Activated T-cell treated with anti-CD3 and anti-CD28 coated beads, Interleukin-2, amount 50 U/mL, for 72 hours (primary cell): Measurements from ENCODE around the gene SPATA1. TPM values are rescaled to one million over a fixed set of nuclear protein-coding genes. Genes with fewer than 3 reads are reported as not detected.
"Not testable (repeated sequence)": the region's sequence is repeated elsewhere in the genome, so short reads cannot be mapped to it uniquely, and the experiment has no call there.

Source experiments
- ATAC-seq, 2 donors: fragments of 150-1000 bp; cut with Tn5 transposase; replicated peaks in 1 of 2; 2 replicates each; pipeline ENCODE4 v1.10.0; 2021; ENCODE audit warnings: moderate library complexity in 2 of 2, mild to moderate bottlenecking in 1 of 2
- DNase-seq, 2 donors: peaks; one replicate each; pipeline ENCODE4 v3.0.0; 2021 to 2022; ENCODE audit warnings: mixed read lengths in 1 of 2
- H3K27ac Mint-ChIP-seq: one replicate; pipeline ENCODE4 v1.8.0; 2022; ENCODE audit warnings: mild to moderate bottlenecking, moderate library complexity, mixed read lengths
- H3K27me3 Mint-ChIP-seq: one replicate; pipeline ENCODE4 v1.8.0; 2022; ENCODE audit warnings: low read depth, mixed read lengths
- H3K36me3 Mint-ChIP-seq, 2 donors: one replicate each; pipeline ENCODE4 v1.8.0; 2022; ENCODE audit warnings: mixed read lengths in 2 of 2, mild to moderate bottlenecking in 1 of 2; ENCODE audit not compliant: insufficient read depth in 2 of 2
- H3K4me1 Mint-ChIP-seq: one replicate; pipeline ENCODE4 v1.8.0; 2022; ENCODE audit warnings: low read depth, mixed read lengths
- H3K4me3 Mint-ChIP-seq, 2 donors: one replicate each; pipeline ENCODE4 v1.8.0; 2022; ENCODE audit warnings: mild to moderate bottlenecking in 2 of 2, mixed read lengths in 2 of 2, moderate library complexity in 2 of 2
- H3K9me3 Mint-ChIP-seq, 2 donors: one replicate each; pipeline ENCODE4 v1.8.0; 2022; ENCODE audit warnings: mixed read lengths in 2 of 2
- total RNA-seq, 2 donors: library from RNA; stranded (reverse); gene quantifications; one replicate each; pipeline ENCODE4 v1.2.3, GENCODE V29; 2022

Gene SPATA1
- total RNA-seq, 2 donors from 2014 or later, result 2.3 to 2.9 TPM

- Mint-ChIP-seq H3K4me3 (no peak overlapping the region), H3K4me1 (no peaks in the 10 kb centered on the region), H3K36me3 (no peaks in the 10 kb centered on the region), H3K27ac (no peak overlapping the region), H3K27me3 (peaks cover 13% of the 10 kb centered on the region), H3K9me3 (peaks cover 0 to 2% of the 10 kb centered on the region in 2 donors)
- ATAC-seq (no peak), DNase-seq (no peak)
Measured at GRCh38 chr1:84582802-84583587, 76.8 kb downstream of the SPATA1 start.

- Mint-ChIP-seq H3K27ac (no peak overlapping the region), H3K27me3 (peaks cover 13% of the 10 kb centered on the region), H3K4me1 (no peaks in the 10 kb centered on the region), H3K9me3 (peaks cover 0 to 2% of the 10 kb centered on the region in 2 donors), H3K4me3 (no peak overlapping the region), H3K36me3 (no peaks in the 10 kb centered on the region)
- ATAC-seq (no peak), DNase-seq (no peak)
Measured at GRCh38 chr1:84583648-84584047, 77.5 kb downstream of the SPATA1 start.

- no peaks in the 10 kb centered on the region for H3K4me1 Mint-ChIP-seq
- DNase-seq (no peak), ATAC-seq (no peak)
- H3K27me3 Mint-ChIP-seq, result peaks cover 13% of the 10 kb centered on the region
- H3K27ac Mint-ChIP-seq, result no peak overlapping the region
- H3K9me3 Mint-ChIP-seq, result peaks cover 0 to 2% of the 10 kb centered on the region in 2 donors
- no peaks in the 10 kb centered on the region for H3K36me3 Mint-ChIP-seq
- no peak overlapping the region for H3K4me3 Mint-ChIP-seq
Measured at GRCh38 chr1:84584126-84584525, 77.9 kb downstream of the SPATA1 start.

- H3K36me3 Mint-ChIP-seq, result peaks cover 0 to 1% of the 10 kb centered on the region in 2 donors
Measured at GRCh38 chr1:84585803-84586202, 79.6 kb downstream of the SPATA1 start.

GRCh38 chr1:84587099-84587498, 80.9 kb downstream of the SPATA1 start:
- H3K4me3 Mint-ChIP-seq, result no peak overlapping the region
- H3K9me3 Mint-ChIP-seq, result peaks cover 0 to 2% of the 10 kb centered on the region in 2 donors
- H3K4me1 Mint-ChIP-seq, result no peaks in the 10 kb centered on the region
- ATAC-seq (no peak), DNase-seq (no peak)
- peaks cover 1 to 2% of the 10 kb centered on the region in 2 donors for H3K36me3 Mint-ChIP-seq
- peaks cover 31% of the 10 kb centered on the region for H3K27me3 Mint-ChIP-seq
- H3K27ac Mint-ChIP-seq, result no peak overlapping the region

More at GRCh38 chr1:84585803-84586202, 79.6 kb downstream of the SPATA1 start:
- no peak overlapping the region for H3K27ac Mint-ChIP-seq
- peaks cover 24% of the 10 kb centered on the region for H3K27me3 Mint-ChIP-seq
- ATAC-seq (no peak), DNase-seq (no peak)
- no peaks in the 10 kb centered on the region for H3K4me1 Mint-ChIP-seq
- H3K4me3 Mint-ChIP-seq, result no peak overlapping the region
- H3K9me3 Mint-ChIP-seq, result peaks cover 0 to 2% of the 10 kb centered on the region in 2 donors

GRCh38 chr1:84594959-84595358, 88.8 kb downstream of the SPATA1 start:
- not testable (repeated sequence) for ATAC-seq, H3K36me3 Mint-ChIP-seq, H3K4me3 Mint-ChIP-seq, DNase-seq, H3K27ac Mint-ChIP-seq, H3K9me3 Mint-ChIP-seq
- peaks cover 16% of the 10 kb centered on the region for H3K27me3 Mint-ChIP-seq
- peaks cover 28% of the 10 kb centered on the region for H3K4me1 Mint-ChIP-seq

GRCh38 chr1:84597011-84597410, 90.8 kb downstream of the SPATA1 start:
- H3K9me3 Mint-ChIP-seq, result peaks cover 0 to 1% of the 10 kb centered on the region in 2 donors
- ATAC-seq (no peak), DNase-seq (no peak)
- peaks cover 7% of the 10 kb centered on the region for H3K27me3 Mint-ChIP-seq
- peaks cover 3 to 5% of the 10 kb centered on the region in 2 donors for H3K36me3 Mint-ChIP-seq
- H3K27ac Mint-ChIP-seq, result no peak overlapping the region
- H3K4me3 Mint-ChIP-seq, result no peak overlapping the region
- peaks cover 40% of the 10 kb centered on the region for H3K4me1 Mint-ChIP-seq

- H3K36me3 Mint-ChIP-seq, result peaks cover 7 to 8% of the 10 kb centered on the region in 2 donors
- H3K27ac Mint-ChIP-seq, result no peak overlapping the region
- peak overlapping the region; percentile 77 to 82 for H3K4me3 Mint-ChIP-seq
- DNase-seq (no peak), ATAC-seq (no peak)
- peaks cover 40% of the 10 kb centered on the region for H3K4me1 Mint-ChIP-seq
- peaks cover under 1 to 1% of the 10 kb centered on the region in 2 donors for H3K9me3 Mint-ChIP-seq
- peaks cover 7% of the 10 kb centered on the region for H3K27me3 Mint-ChIP-seq
Measured at GRCh38 chr1:84598418-84598817, 92.2 kb downstream of the SPATA1 start.

GRCh38 chr1:84598846-84599741, 92.9 kb downstream of the SPATA1 start:
- Mint-ChIP-seq H3K36me3 (peaks cover 7 to 8% of the 10 kb centered on the region in 2 donors), H3K4me1 (peaks cover 40% of the 10 kb centered on the region), H3K27me3 (peaks cover 5% of the 10 kb centered on the region), H3K4me3 (peak overlapping the region; percentile 77 to 82), H3K27ac (peak overlapping the region; percentile 70), H3K9me3 (peaks cover 1 to 3% of the 10 kb centered on the region in 2 donors)
- DNase-seq (no peak), ATAC-seq (peak; percentile 83 to 87)

- Mint-ChIP-seq H3K9me3 (peaks cover 5 to 10% of the 10 kb centered on the region in 2 donors), H3K36me3 (peaks cover 18 to 19% of the 10 kb centered on the region in 2 donors), H3K4me3 (no peak overlapping the region), H3K4me1 (peaks cover 40% of the 10 kb centered on the region), H3K27ac (no peak overlapping the region), H3K27me3 (no peaks in the 10 kb centered on the region)
- no peak for DNase-seq
- ATAC-seq, result no peak
Measured at GRCh38 chr1:84600796-84601195, 94.6 kb downstream of the SPATA1 start.

GRCh38 chr1:84603223-84603622, 97.0 kb downstream of the SPATA1 start:
- H3K4me3 Mint-ChIP-seq, result no peak overlapping the region
- DNase-seq (no peak), ATAC-seq (no peak)
- H3K4me1 Mint-ChIP-seq, result peaks cover 30% of the 10 kb centered on the region
- no peak overlapping the region for H3K27ac Mint-ChIP-seq
- peaks cover 25 to 28% of the 10 kb centered on the region in 2 donors for H3K36me3 Mint-ChIP-seq
- H3K27me3 Mint-ChIP-seq, result no peaks in the 10 kb centered on the region
- H3K9me3 Mint-ChIP-seq, result peaks cover 11 to 18% of the 10 kb centered on the region in 2 donors

GRCh38 chr1:84603941-84604830, 98.0 kb downstream of the SPATA1 start:
- no peak for ATAC-seq
- H3K27me3 Mint-ChIP-seq, result no peaks in the 10 kb centered on the region
- DNase-seq, result no peak
- peaks cover 25 to 28% of the 10 kb centered on the region in 2 donors for H3K36me3 Mint-ChIP-seq
- H3K9me3 Mint-ChIP-seq, result peaks cover 11 to 18% of the 10 kb centered on the region in 2 donors
- no peak overlapping the region for H3K4me3 Mint-ChIP-seq
- H3K27ac Mint-ChIP-seq, result no peak overlapping the region
- peaks cover 20% of the 10 kb centered on the region for H3K4me1 Mint-ChIP-seq
